HepG2 (cell line): ENCODE data around the gene CTRL. TPM values are rescaled to one million over a fixed set of nuclear protein-coding genes. Genes with fewer than 3 reads are reported as not detected.

ENCODE experiments used
- CEBPG ChIP-seq: IDR thresholded peaks from 2 replicates; pipeline ENCODE4 v1.6.1; 2016
- CHD4 ChIP-seq: fragments of 200-600 bp; sonication (generic); IDR thresholded peaks from 2 replicates; pipeline ENCODE4 v1.7.0; 2017; ENCODE audit warnings: mild to moderate bottlenecking, low read length, borderline replicate concordance
- DNMT3B ChIP-seq: conservative IDR thresholded peaks from 2 replicates; pipeline ENCODE4 v1.6.1; 2016; ENCODE audit warnings: missing biosample characterization, control low read depth
- FOXJ3 ChIP-seq: sonication (generic); formaldehyde crosslinking; IDR thresholded peaks from 2 replicates; pipeline ENCODE4 v1.4.0; 2020; ENCODE audit warnings: missing genetic modification reagents, mild to moderate bottlenecking, borderline replicate concordance
- GTF3A ChIP-seq: sonication (generic); formaldehyde crosslinking; conservative IDR thresholded peaks from 2 replicates; pipeline ENCODE4 v1.4.0; 2020; ENCODE audit warnings: mild to moderate bottlenecking, missing genetic modification reagents
- HOXA5 ChIP-seq: sonication (generic); formaldehyde crosslinking; IDR thresholded peaks from 2 replicates; pipeline ENCODE4 v1.4.0; 2020; ENCODE audit warnings: missing genetic modification reagents
- MXD4 ChIP-seq: IDR thresholded peaks from 2 replicates; pipeline ENCODE4 v1.6.1; 2016; ENCODE audit warnings: mild to moderate bottlenecking, missing biosample characterization, missing genetic modification reagents
- NCOA5 ChIP-seq: sonication (generic); formaldehyde crosslinking; IDR thresholded peaks from 2 replicates; pipeline ENCODE4 v1.4.0; 2020; ENCODE audit warnings: missing genetic modification reagents
- NFYB ChIP-seq: sonication (generic); formaldehyde crosslinking; IDR thresholded peaks from 2 replicates; pipeline ENCODE4 v1.4.0; 2020; ENCODE audit warnings: missing genetic modification reagents
- SMC3 ChIP-seq: IDR thresholded peaks from 2 replicates; pipeline ENCODE4 v1.6.1; 2011; ENCODE audit warnings: low read length, improper control_type of control experiment
- SRSF1 ChIP-seq: fragments of 200-400 bp; formaldehyde crosslinking; optimal IDR thresholded peaks from 2 replicates; pipeline ENCODE3; 2017; ENCODE audit warnings: mild to moderate bottlenecking, low read depth, low read length, moderate library complexity
- YEATS2 ChIP-seq: sonication (generic); formaldehyde crosslinking; IDR thresholded peaks from 2 replicates; pipeline ENCODE4 v1.4.0; 2020; ENCODE audit warnings: missing genetic modification reagents, borderline replicate concordance
- ZEB1 ChIP-seq: IDR thresholded peaks from 2 replicates; pipeline ENCODE4 v1.6.1; 2012; ENCODE audit warnings: mild to moderate bottlenecking, low read depth, inconsistent platforms; ENCODE audit not compliant: insufficient replicate concordance
- ZFP37 ChIP-seq: sonication (generic); formaldehyde crosslinking; IDR thresholded peaks from 2 replicates; pipeline ENCODE4 v1.4.0; 2020; ENCODE audit warnings: missing genetic modification reagents, borderline replicate concordance
- ZKSCAN8 ChIP-seq: IDR thresholded peaks from 2 replicates; pipeline ENCODE4 v1.6.1; 2016; ENCODE audit warnings: borderline replicate concordance, missing genetic modification reagents, missing compliant biosample characterization
- ZNF136 ChIP-seq: sonication (generic); formaldehyde crosslinking; IDR thresholded peaks from 2 replicates; pipeline ENCODE4 v1.8.1; 2022; ENCODE audit warnings: low read depth, mild to moderate bottlenecking, moderate library complexity, missing genetic modification reagents
- ZNF24 ChIP-seq: fragments of 450-650 bp; IDR thresholded peaks from 2 replicates; pipeline ENCODE4 v1.6.1; 2017; ENCODE audit warnings: antibody characterized with exemption, mild to moderate bottlenecking
- ZNF367 ChIP-seq: sonication (generic); formaldehyde crosslinking; IDR thresholded peaks from 2 replicates; pipeline ENCODE4 v1.4.0; 2020; ENCODE audit warnings: missing genetic modification reagents, borderline replicate concordance
- ZNF501 ChIP-seq: sonication (generic); formaldehyde crosslinking; IDR thresholded peaks from 2 replicates; pipeline ENCODE4 v1.5.1; 2020; ENCODE audit warnings: mild to moderate bottlenecking, moderate library complexity, missing genetic modification reagents
- ZNF720 ChIP-seq: sonication (generic); formaldehyde crosslinking; IDR thresholded peaks from 2 replicates; pipeline ENCODE4 v1.4.0; 2020; ENCODE audit warnings: missing genetic modification reagents
- ZSCAN20 ChIP-seq: sonication (generic); formaldehyde crosslinking; IDR thresholded peaks from 2 replicates; pipeline ENCODE4 v1.4.0; 2020; ENCODE audit warnings: missing genetic modification reagents, mild to moderate bottlenecking, borderline replicate concordance
- polyA plus RNA-seq, 8 experiments: library from polyadenylated mRNA; depleted of rRNA in 3 of 8; stranded (reverse) in 7 of 8; unstranded in 1 of 8; fragments of >200 nt; fragmentation: Illumina TruSeq in 4 of 8; extraction: Trizol in 4 of 8; gene quantifications; 2 replicates each; pipeline versions ENCODE4 v1.2.1 to v1.2.3, GENCODE V29; 2011 to 2016; ENCODE audit warnings: low read depth in 4 of 8, missing spikeins in 1 of 8, mixed read lengths in 1 of 8; ENCODE audit not compliant: insufficient read depth in 1 of 8
- total RNA-seq, 5 experiments: library from RNA; depleted of rRNA; stranded (reverse); fragments of >200 nt; fragmentation: Illumina TruSeq; extraction: Trizol; gene quantifications; 2 replicates each; pipeline ENCODE4 v1.2.3, GENCODE V29; 2016; ENCODE audit warnings: low read depth in 1 of 5
- TF ChIP-seq, protein P1 (sequence below): sonication (generic); formaldehyde crosslinking; IDR thresholded peaks from 2 replicates; pipeline ENCODE4 v1.4.0; 2020; ENCODE audit warnings: mild to moderate bottlenecking, missing genetic modification reagents
- TF ChIP-seq, protein P2 (sequence below): sonication (generic); formaldehyde crosslinking; IDR thresholded peaks from 2 replicates; pipeline ENCODE4 v1.8.1; 2023; ENCODE audit warnings: missing genetic modification reagents, mild to moderate bottlenecking, borderline replicate concordance
- TF ChIP-seq, protein P3 (sequence below): sonication (generic); formaldehyde crosslinking; IDR thresholded peaks from 2 replicates; pipeline ENCODE4 v1.5.1; 2020; ENCODE audit warnings: mild to moderate bottlenecking, missing genetic modification reagents, moderate library complexity

The CTRL gene
- total and polyA plus RNA-seq, 2 of the 13 experiments (the other 11 are each of a cell fraction or from before 2014, with no cell fraction given): 1.9 to 2.7 TPM

DNA sequence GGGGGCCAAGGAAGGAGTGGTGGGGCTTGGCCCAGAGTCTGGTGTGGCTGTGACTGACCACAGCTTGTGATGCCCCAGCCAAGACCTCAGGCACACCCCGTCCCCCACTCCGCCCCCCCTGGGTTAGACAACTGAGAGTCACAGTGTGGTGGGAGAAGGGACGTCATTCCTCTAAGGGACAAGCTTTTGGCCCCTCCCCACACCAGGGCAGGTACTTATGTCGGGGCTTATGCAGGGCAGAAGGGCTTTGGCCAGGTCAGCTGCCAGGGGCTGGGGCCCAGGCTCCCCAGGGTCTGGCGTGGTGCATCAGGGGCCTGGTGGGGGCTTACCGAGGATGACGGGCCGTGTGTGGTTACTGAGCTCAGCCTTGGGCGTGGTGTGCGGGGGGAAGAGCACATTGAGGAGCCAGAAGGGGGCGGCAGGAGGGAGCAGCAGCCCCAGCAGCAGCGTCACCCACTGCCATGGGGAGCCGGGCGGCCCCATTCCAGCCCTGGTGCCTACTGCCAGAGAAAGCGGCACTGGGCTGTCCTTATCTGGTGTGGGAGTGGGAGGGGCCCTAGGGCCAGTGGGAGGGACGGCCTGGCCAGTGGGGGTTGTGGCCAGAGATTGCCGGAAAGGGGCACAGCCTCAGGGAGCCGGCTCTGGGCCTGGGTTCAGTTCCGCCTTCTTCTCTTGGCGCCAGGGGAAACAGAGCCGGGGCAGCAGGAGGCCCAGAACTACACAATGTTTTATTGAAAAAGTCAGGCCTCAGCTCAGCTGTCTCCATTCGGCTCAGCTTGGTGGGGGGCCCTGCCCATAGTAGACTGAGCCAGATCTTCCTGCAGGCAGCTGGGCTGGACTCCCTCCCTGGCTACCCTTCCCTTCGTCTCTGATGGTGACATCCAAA is 12.2 kb upstream of the CTRL start, which contains the start of gene LCAT (continued):
- TF ChIP-seq, protein P1, sequence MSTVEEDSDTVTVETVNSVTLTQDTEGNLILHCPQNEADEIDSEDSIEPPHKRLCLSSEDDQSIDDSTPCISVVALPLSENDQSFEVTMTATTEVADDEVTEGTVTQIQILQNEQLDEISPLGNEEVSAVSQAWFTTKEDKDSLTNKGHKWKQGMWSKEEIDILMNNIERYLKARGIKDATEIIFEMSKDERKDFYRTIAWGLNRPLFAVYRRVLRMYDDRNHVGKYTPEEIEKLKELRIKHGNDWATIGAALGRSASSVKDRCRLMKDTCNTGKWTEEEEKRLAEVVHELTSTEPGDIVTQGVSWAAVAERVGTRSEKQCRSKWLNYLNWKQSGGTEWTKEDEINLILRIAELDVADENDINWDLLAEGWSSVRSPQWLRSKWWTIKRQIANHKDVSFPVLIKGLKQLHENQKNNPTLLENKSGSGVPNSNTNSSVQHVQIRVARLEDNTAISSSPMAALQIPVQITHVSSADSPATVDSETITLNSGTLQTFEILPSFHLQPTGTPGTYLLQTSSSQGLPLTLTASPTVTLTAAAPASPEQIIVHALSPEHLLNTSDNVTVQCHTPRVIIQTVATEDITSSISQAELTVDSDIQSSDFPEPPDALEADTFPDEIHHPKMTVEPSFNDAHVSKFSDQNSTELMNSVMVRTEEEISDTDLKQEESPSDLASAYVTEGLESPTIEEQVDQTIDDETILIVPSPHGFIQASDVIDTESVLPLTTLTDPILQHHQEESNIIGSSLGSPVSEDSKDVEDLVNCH (CRISPR knock-in tag): no peak
- TF ChIP-seq DNMT3B (CRISPR knock-in tag): no peak; the same call in 1 of the 2 replicates
- TF ChIP-seq FOXJ3: no peak
- TF ChIP-seq, protein P2, sequence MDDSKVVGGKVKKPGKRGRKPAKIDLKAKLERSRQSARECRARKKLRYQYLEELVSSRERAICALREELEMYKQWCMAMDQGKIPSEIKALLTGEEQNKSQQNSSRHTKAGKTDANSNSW (CRISPR knock-in tag): 0 out of 2 replicates have a peak, but pooled peaks have one; percentile 23
- peak; percentile 93 for TF ChIP-seq SRSF1
- no peak for TF ChIP-seq ZEB1
- 0 out of 2 replicates have a peak, but pooled peaks have one; percentile 4 for TF ChIP-seq ZNF24
- 0 out of 2 replicates have a peak, but pooled peaks have one; percentile 58 for TF ChIP-seq CHD4
- TF ChIP-seq GTF3A (CRISPR knock-in tag): no peak
- TF ChIP-seq, protein P3, sequence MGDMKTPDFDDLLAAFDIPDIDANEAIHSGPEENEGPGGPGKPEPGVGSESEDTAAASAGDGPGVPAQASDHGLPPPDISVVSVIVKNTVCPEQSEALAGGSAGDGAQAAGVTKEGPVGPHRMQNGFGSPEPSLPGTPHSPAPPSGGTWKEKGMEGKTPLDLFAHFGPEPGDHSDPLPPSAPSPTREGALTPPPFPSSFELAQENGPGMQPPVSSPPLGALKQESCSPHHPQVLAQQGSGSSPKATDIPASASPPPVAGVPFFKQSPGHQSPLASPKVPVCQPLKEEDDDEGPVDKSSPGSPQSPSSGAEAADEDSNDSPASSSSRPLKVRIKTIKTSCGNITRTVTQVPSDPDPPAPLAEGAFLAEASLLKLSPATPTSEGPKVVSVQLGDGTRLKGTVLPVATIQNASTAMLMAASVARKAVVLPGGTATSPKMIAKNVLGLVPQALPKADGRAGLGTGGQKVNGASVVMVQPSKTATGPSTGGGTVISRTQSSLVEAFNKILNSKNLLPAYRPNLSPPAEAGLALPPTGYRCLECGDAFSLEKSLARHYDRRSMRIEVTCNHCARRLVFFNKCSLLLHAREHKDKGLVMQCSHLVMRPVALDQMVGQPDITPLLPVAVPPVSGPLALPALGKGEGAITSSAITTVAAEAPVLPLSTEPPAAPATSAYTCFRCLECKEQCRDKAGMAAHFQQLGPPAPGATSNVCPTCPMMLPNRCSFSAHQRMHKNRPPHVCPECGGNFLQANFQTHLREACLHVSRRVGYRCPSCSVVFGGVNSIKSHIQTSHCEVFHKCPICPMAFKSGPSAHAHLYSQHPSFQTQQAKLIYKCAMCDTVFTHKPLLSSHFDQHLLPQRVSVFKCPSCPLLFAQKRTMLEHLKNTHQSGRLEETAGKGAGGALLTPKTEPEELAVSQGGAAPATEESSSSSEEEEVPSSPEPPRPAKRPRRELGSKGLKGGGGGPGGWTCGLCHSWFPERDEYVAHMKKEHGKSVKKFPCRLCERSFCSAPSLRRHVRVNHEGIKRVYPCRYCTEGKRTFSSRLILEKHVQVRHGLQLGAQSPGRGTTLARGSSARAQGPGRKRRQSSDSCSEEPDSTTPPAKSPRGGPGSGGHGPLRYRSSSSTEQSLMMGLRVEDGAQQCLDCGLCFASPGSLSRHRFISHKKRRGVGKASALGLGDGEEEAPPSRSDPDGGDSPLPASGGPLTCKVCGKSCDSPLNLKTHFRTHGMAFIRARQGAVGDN (CRISPR knock-in tag): peak; percentile 77
- no peak; the same call in 1 of the 2 replicates for TF ChIP-seq HOXA5 (CRISPR knock-in tag)
- no peak for TF ChIP-seq NCOA5 (CRISPR knock-in tag)
- TF ChIP-seq YEATS2 (CRISPR knock-in tag): no peak; the same call in 1 of the 2 replicates
- TF ChIP-seq ZNF136: 0 out of 2 replicates have a peak, but pooled peaks have one; percentile 81
- TF ChIP-seq NFYB (CRISPR knock-in tag): no peak; the same call in none of the 2 replicates
- TF ChIP-seq ZNF367: no peak
- peak; percentile 94 for TF ChIP-seq ZNF501 (CRISPR knock-in tag)
- no peak for TF ChIP-seq ZKSCAN8
- TF ChIP-seq ZSCAN20 (CRISPR knock-in tag): no peak
- TF ChIP-seq ZNF720: 0 out of 2 replicates have a peak, but pooled peaks have one; percentile 63
- TF ChIP-seq ZFP37: no peak
- TF ChIP-seq MXD4 (CRISPR knock-in tag): peak; percentile 46; the same call in 1 of the 2 replicates
- no peak; the same call in 1 of the 2 replicates for TF ChIP-seq CEBPG
- 0 out of 2 replicates have a peak, but pooled peaks have one; percentile 4 for TF ChIP-seq SMC3
